Bronchial epithelial cell (primary cell): ENCODE data around the gene SMYD3. TPM values are rescaled to one million over a fixed set of nuclear protein-coding genes. Genes with fewer than 3 reads are reported as not detected.
"Not testable (repeated sequence)": the region's sequence is repeated elsewhere in the genome, so short reads cannot be mapped to it uniquely, and the experiment has no call there.

Experiments
- DNase-seq: peaks from one replicate; pipeline ENCODE4 v3.0.0-alpha.2; 2010; ENCODE audit warnings: low read depth
- FAIRE-seq: peaks from 2 replicates; lab custom pipeline; 2011; peaks lifted over from hg19 to GRCh38; lab: Jason Lieb, UNC
- H3K27me3 ChIP-seq: 2 replicates; pipeline ENCODE4 v1.5.1; 2011; ENCODE audit warnings: low read length; ENCODE audit not compliant: control insufficient read depth, insufficient read depth
- H3K36me3 ChIP-seq: 2 replicates; pipeline ENCODE4 v1.5.1; 2011; ENCODE audit warnings: low read length; ENCODE audit not compliant: control insufficient read depth, insufficient read depth
- H3K4me3 ChIP-seq: 2 replicates; pipeline ENCODE4 v1.5.1; 2011; ENCODE audit warnings: mild to moderate bottlenecking, low read depth, low read length, control low read depth
- total RNA-seq: library from RNA; depleted of rRNA; stranded (reverse); fragments of >200 nt; gene quantifications from 2 replicates; pipeline ENCODE4 v1.2.1, GENCODE V29; 2014
- TF ChIP-seq, protein P1 (sequence below): IDR thresholded peaks from 2 replicates; pipeline ENCODE4 v1.5.1; 2011; ENCODE audit warnings: mild to moderate bottlenecking, moderate library complexity, low read length, control low read depth, inconsistent platforms; ENCODE audit not compliant: insufficient read depth, severe bottlenecking

Gene SMYD3
- total RNA-seq, 1 donor from 2014 or later, result 17.4 TPM

DNA sequence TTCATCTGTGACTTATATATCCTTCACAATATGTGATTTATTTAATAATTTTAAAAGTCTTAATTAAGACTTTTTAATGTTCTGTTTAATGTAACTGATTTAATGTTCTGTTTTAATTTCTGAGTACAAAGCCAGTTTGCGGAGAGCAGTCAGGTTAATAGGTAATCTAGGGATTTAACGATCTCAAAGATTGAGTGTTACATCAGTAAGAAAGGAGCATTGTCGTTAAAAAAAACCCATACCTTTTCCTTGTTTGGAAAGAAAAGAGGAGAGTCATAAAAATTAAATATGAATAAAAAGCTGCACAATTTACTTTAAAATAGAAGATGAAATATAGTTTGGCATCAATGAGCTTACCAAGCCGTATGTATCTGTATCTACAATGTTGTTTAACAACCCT, 730.9 kb downstream of the SMYD3 start:
- FAIRE-seq (no peak), DNase-seq (no peak)
- Histone ChIP-seq H3K36me3 (no peaks in the 10 kb centered on the region), H3K4me3 (no peak overlapping the region), H3K27me3 (no peaks in the 10 kb centered on the region)
- TF ChIP-seq, protein P1, sequence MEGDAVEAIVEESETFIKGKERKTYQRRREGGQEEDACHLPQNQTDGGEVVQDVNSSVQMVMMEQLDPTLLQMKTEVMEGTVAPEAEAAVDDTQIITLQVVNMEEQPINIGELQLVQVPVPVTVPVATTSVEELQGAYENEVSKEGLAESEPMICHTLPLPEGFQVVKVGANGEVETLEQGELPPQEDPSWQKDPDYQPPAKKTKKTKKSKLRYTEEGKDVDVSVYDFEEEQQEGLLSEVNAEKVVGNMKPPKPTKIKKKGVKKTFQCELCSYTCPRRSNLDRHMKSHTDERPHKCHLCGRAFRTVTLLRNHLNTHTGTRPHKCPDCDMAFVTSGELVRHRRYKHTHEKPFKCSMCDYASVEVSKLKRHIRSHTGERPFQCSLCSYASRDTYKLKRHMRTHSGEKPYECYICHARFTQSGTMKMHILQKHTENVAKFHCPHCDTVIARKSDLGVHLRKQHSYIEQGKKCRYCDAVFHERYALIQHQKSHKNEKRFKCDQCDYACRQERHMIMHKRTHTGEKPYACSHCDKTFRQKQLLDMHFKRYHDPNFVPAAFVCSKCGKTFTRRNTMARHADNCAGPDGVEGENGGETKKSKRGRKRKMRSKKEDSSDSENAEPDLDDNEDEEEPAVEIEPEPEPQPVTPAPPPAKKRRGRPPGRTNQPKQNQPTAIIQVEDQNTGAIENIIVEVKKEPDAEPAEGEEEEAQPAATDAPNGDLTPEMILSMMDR, result no peak

DNA sequence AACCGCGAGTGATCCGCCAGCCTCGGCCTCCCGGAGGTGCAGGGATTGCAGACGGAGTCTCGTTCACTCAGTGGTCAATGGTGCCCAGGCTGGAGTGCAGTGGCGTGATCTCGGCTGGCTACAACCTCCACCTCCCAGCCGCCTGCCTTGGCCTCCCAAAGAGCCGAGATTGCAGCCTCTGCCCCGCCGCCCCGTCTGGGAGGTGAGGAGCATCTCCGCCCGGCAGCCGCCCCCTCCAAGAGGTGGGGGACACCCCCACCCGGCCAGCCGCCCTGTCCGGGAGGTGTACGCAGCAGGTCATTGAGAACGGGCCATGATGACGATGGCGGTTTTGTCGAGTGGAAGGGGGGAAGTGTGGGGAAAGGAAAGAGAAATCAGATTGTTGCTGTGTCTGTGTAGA, 732.1 kb downstream of the SMYD3 start:
- not testable (repeated sequence) for DNase-seq, H3K36me3 ChIP-seq, FAIRE-seq, H3K27me3 ChIP-seq, H3K4me3 ChIP-seq

DNA sequence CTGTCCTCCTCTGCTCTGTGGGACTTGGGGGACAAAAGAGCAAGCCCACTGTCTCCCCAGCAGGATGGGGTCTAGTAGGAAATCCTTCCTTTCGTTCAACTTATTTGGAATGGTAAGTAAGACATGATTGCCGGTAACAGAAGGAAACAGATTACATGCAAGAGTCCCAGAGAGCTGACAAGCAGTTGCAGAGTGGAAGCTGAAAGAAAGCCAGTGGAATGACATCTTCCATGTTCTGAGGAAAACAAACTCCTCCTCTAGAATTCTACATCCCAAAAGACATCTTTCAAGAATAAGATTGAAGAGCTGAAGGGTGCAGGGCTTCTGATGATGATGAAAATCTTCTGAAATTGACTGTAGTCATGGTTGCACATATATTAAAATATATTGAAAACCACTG, 732.9 kb downstream of the SMYD3 start:
- Histone ChIP-seq H3K36me3 (no peaks in the 10 kb centered on the region), H3K4me3 (no peak overlapping the region), H3K27me3 (no peaks in the 10 kb centered on the region)
- no peak for DNase-seq
- TF ChIP-seq, protein P1, result no peak
- no peak for FAIRE-seq

DNA sequence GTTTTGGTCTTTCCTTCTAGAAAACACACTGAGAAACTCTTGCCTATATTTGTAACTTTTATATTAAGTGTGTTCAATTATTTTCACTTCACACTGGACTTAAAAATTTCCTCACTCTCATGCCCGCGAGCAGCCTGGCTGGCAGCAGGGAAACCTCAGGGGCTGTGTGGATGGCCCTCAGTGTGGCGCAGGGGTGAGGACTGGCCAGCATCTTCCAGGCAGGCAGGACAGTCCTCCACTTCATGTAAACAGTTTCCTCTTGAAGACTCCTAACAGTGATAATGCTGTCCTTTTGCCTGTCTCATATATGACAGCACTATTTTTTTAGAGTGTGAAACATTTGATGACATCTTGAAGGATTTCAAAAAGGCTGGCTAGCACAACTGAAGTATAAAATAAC, 733.7 kb downstream of the SMYD3 start:
- Histone ChIP-seq H3K27me3 (no peaks in the 10 kb centered on the region), H3K36me3 (no peaks in the 10 kb centered on the region), H3K4me3 (no peak overlapping the region)
- FAIRE-seq, result no peak
- DNase-seq, result no peak
- TF ChIP-seq, protein P1, result no peak

DNA sequence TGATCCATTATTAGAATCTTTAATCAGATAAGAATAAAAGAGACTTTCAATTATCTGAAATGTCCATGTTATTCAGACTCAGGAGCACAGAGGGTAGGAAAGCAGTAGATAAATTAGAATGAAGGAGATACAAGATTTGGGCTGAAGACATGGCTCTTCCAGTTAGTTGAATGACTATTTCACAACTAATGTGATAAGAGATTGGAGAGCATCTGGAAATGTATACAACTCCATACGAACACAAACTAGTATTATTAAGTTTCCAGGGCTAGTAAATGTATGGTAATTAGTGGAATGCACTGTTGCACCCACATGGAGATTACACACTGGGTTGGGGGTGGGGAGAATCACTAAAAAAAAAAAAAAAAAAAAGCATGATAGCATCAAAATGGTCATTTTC, 734.3 kb downstream of the SMYD3 start:
- FAIRE-seq, result no peak
- Histone ChIP-seq H3K4me3 (no peak overlapping the region), H3K27me3 (no peaks in the 10 kb centered on the region), H3K36me3 (no peaks in the 10 kb centered on the region)
- TF ChIP-seq, protein P1, result no peak
- DNase-seq, result no peak

DNA sequence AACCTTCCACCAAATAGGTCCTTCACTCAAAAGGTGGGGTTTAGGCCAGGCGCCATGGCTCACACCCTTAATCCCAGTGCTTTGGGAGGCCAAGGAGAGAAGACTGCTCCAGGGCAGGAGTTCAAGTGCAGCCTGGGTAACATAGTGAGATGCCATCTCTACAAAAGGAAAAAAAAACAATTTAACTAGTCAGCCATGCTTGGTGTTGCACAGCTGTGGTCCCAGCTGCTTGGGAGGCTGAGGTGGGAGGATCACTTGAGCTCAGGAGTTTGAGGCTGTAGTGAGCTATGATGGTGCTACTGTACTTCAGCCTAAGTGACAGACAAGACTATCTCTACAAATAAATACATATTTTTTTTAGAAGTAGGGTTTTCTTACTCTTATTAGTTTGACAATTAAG, 734.8 kb downstream of the SMYD3 start:
- no peak for FAIRE-seq
- H3K36me3 ChIP-seq, result no peaks in the 10 kb centered on the region
- DNase-seq, result no peak
- TF ChIP-seq, protein P1, result no peak
- H3K27me3 ChIP-seq, result no peaks in the 10 kb centered on the region
- no peak overlapping the region for H3K4me3 ChIP-seq
